Endothelial cell of umbilical vein (primary cell): ENCODE results near the gene NAA40. TPM values are rescaled to one million over a fixed set of nuclear protein-coding genes. Genes with fewer than 3 reads are reported as not detected.

ENCODE experiments used
- BruUV-seq: library from RNA; stranded (reverse); fragments of 400-500 nt; replicated peaks from 2 replicates; lab custom pipeline; 2021; lab: Mats Ljungman, UMichigan
- CTCF ChIA-PET: fragments of 300-600, 350-600 bp; sonication (Branson Sonifier 250); formaldehyde crosslinking; loops from one replicate; lab custom pipeline; 2021; ENCODE audit warnings: antibody characterized with exemption, inconsistent platforms; lab: Charles Lee
- POLR2A ChIA-PET: fragments of 300-600, 350-600 bp; sonication (Branson Sonifier 250); formaldehyde crosslinking; loops from one replicate; lab custom pipeline; 2021; ENCODE audit warnings: antibody characterized with exemption, inconsistent platforms; lab: Charles Lee
- DNase-seq: peaks from one replicate; pipeline ENCODE4 v3.0.0-alpha.2; 2011; ENCODE audit warnings: low read depth, low spot score
- FAIRE-seq: peaks from 2 replicates; lab custom pipeline; 2011; peaks lifted over from hg19 to GRCh38; lab: Jason Lieb, UNC
- H2AFZ ChIP-seq: 2 replicates; pipeline ENCODE4 v1.6.0; 2012; ENCODE audit warnings: low read depth, low read length, control low read depth, inconsistent platforms
- H3K27ac ChIP-seq: 2 replicates; pipeline ENCODE4 v1.5.1; 2011; ENCODE audit warnings: low read depth, mild to moderate bottlenecking, control low read depth, low read length, moderate library complexity; ENCODE audit not compliant: insufficient read depth
- H3K27me3 ChIP-seq, 2 experiments: 2 replicates each; pipeline versions ENCODE4 v1.6.0 to v1.6.1; 2011; ENCODE audit warnings: low read length in 2 of 2, mixed read lengths in 1 of 2; ENCODE audit not compliant: control insufficient read depth in 2 of 2, insufficient read depth in 2 of 2
- H3K36me3 ChIP-seq, 2 experiments: 2 replicates in 1 of 2; 3 replicates in 1 of 2; pipeline ENCODE4 v1.5.1; 2011; ENCODE audit warnings: low read length in 2 of 2, mild to moderate bottlenecking in 1 of 2, moderate library complexity in 1 of 2; ENCODE audit not compliant: control insufficient read depth in 2 of 2, insufficient read depth in 2 of 2; ENCODE audit errors: extremely low read depth in 1 of 2
- H3K4me1 ChIP-seq: 3 replicates; pipeline ENCODE4 v1.5.1; 2011; ENCODE audit warnings: mild to moderate bottlenecking, low read length; ENCODE audit not compliant: control insufficient read depth, insufficient read depth; ENCODE audit errors: extremely low read depth
- H3K4me2 ChIP-seq: 2 replicates; pipeline ENCODE4 v1.6.1; 2011; ENCODE audit warnings: low read length, control low read depth, mixed read lengths; ENCODE audit not compliant: insufficient read depth
- H3K4me3 ChIP-seq, 3 experiments: fragments of 200-600 bp in 1 of 3; sonication (generic), shearing (Covaris generic) in 1 of 3; replicated peaks in 1 of 3; 2 replicates each; pipeline ENCODE4 v1.5.1; 2011 to 2016; ENCODE audit warnings: control low read depth in 3 of 3, low read length in 3 of 3, mild to moderate bottlenecking in 2 of 3, inconsistent platforms in 1 of 3, low read depth in 1 of 3, moderate library complexity in 1 of 3; ENCODE audit not compliant: insufficient read depth in 1 of 3
- H3K79me2 ChIP-seq: 2 replicates; pipeline ENCODE4 v1.6.0; 2012; ENCODE audit warnings: low read length, inconsistent platforms; ENCODE audit not compliant: control insufficient read depth, insufficient read depth
- H3K9ac ChIP-seq: replicated peaks from 2 replicates; pipeline ENCODE3; 2011; ENCODE audit warnings: low read length, control low read depth; ENCODE audit not compliant: insufficient read depth; ENCODE audit errors: extremely low read depth
- H3K9me1 ChIP-seq: replicated peaks from 3 replicates; pipeline ENCODE4 v1.6.0; 2011; ENCODE audit warnings: mild to moderate bottlenecking, low read length; ENCODE audit not compliant: control insufficient read depth, insufficient read depth; ENCODE audit errors: extremely low read depth
- H3K9me3 ChIP-seq: replicated peaks from 2 replicates; pipeline ENCODE4 v1.5.1; 2012; ENCODE audit warnings: low read length, inconsistent platforms; ENCODE audit not compliant: control insufficient read depth, insufficient read depth
- H4K20me1 ChIP-seq: replicated peaks from 2 replicates; pipeline ENCODE3; 2011; ENCODE audit warnings: mild to moderate bottlenecking, low read length; ENCODE audit not compliant: control insufficient read depth, insufficient read depth; ENCODE audit errors: extremely low read depth
- CTCF ChIP-seq, 2 donors: IDR thresholded peaks; 1 replicate in 1 of 2; 2 replicates in 1 of 2; pipeline ENCODE4 v1.5.1; 2011; ENCODE audit warnings: low read length in 2 of 2, mild to moderate bottlenecking in 2 of 2, moderate library complexity in 2 of 2, control low read depth in 1 of 2, inconsistent platforms in 1 of 2, low read depth in 1 of 2; ENCODE audit not compliant: insufficient read depth in 1 of 2; ENCODE audit errors: extremely low read depth in 1 of 2
- EZH2 ChIP-seq: IDR thresholded peaks from 2 replicates; pipeline ENCODE4 v1.6.1; 2012; ENCODE audit warnings: borderline replicate concordance, low read depth, mild to moderate bottlenecking, moderate library complexity, low read length, inconsistent platforms; ENCODE audit not compliant: severe bottlenecking
- FOS ChIP-seq: IDR thresholded peaks from 2 replicates; pipeline ENCODE4 v1.6.1; 2011; ENCODE audit warnings: mild to moderate bottlenecking, low read length, moderate library complexity, borderline replicate concordance; ENCODE audit not compliant: insufficient read depth
- GATA2 ChIP-seq: IDR thresholded peaks from 2 replicates; pipeline ENCODE4 v1.7.0; 2011; ENCODE audit warnings: low read depth, mild to moderate bottlenecking, moderate library complexity, mixed read lengths, low read length; ENCODE audit not compliant: insufficient read length, insufficient read depth
- JUN ChIP-seq: IDR thresholded peaks from 2 replicates; pipeline ENCODE4 v1.6.1; 2011; ENCODE audit warnings: borderline replicate concordance, low read depth; ENCODE audit not compliant: insufficient read length, insufficient read depth
- MAX ChIP-seq: IDR thresholded peaks from 2 replicates; pipeline ENCODE4 v1.6.1; 2011; ENCODE audit not compliant: insufficient read depth, insufficient read length
- MYC ChIP-seq: IDR thresholded peaks from one replicate; pipeline ENCODE4 v1.6.1; 2011; ENCODE audit warnings: mild to moderate bottlenecking, low read depth, low read length
- dilution Hi-C: fragments of 300-500 bp; cut with MboI; formaldehyde crosslinking; loops from one replicate; pipeline ENCODE4 v1.15.0; 2019; ENCODE audit warnings: low sequenced_read_pairs; ENCODE audit not compliant: extremely low pct_ligation_motif_present
- intact Hi-C: fragments of 100-400 bp; cut with micrococcal nuclease; formaldehyde crosslinking; loops from one replicate; pipeline ENCODE4 v1.10.0; 2022
- polyA plus RNA-seq, 4 experiments: library from polyadenylated mRNA; depleted of rRNA in 3 of 4; stranded (reverse) in 3 of 4; unstranded in 1 of 4; fragments of >200 nt; gene quantifications; 2 replicates each; pipeline versions ENCODE4 v1.2.1 to v1.2.3, GENCODE V29; 2011 to 2012; ENCODE audit warnings: missing spikeins in 1 of 4
- total RNA-seq: library from RNA; stranded (reverse); gene quantifications from 2 replicates; pipeline ENCODE4 v1.2.3, GENCODE V29; 2021

Gene NAA40
- total and polyA plus RNA-seq, 2 donors (not counting 3 experiments of a cell fraction or from before 2014, with no cell fraction given): 28.5 to 32.3 TPM

- H3K4me2 ChIP-seq: no peak overlapping the region
- peaks cover 5 to 28% of the 10 kb centered on the region in 2 experiments for H3K36me3 ChIP-seq
- no peak overlapping the region for H3K9ac ChIP-seq
- dilution Hi-C loops: no loop called here
- no TSS peak for BruUV-seq
- POLR2A ChIA-PET: no interaction called here
- H3K27me3 ChIP-seq: no peaks in the 10 kb centered on the region
- no peaks in the 10 kb centered on the region for H3K4me1 ChIP-seq
- FAIRE-seq (no peak), DNase-seq (no peak)
- H3K27ac ChIP-seq: no peak overlapping the region
- H3K9me1 ChIP-seq: no peaks in the 10 kb centered on the region
- H2AFZ ChIP-seq: no peak overlapping the region
- H4K20me1 ChIP-seq: no peaks in the 10 kb centered on the region
- CTCF ChIA-PET: interaction anchor here (1.1 to 3.2 kb wide), 2 partner anchors 12 to 120 kb away, joined by 4 to 10 read pairs; no protein-coding TSS in a partner anchor
- no peaks in the 10 kb centered on the region for H3K9me3 ChIP-seq
- intact Hi-C loops: no loop called here
- TF ChIP-seq JUN (no peak), GATA2 (no peak), CTCF (IDR thresholded peaks at IDR 0.05; ENCODE audit: extremely low read depth in 1 of 2, insufficient read depth in 1 of 2, low read depth in 1 of 2, low read length in 2 of 2) (no peak), FOS (no peak), EZH2 (no peak), MAX (no peak), MYC (no peak)
- no peak overlapping the region for H3K4me3 ChIP-seq
- no peaks in the 10 kb centered on the region for H3K79me2 ChIP-seq
Measured at GRCh38 chr11:63958008-63958407, 19.2 kb downstream of the NAA40 start.
